MCF 10A (cell line): ENCODE data around the gene FLRT2. TPM values are rescaled to one million over a fixed set of nuclear protein-coding genes. Genes with fewer than 3 reads are reported as not detected.

Experiments
- BruUV-seq: library from RNA; stranded (reverse); fragments of 400-500 nt; replicated peaks from 2 replicates; lab custom pipeline; 2021; lab: Mats Ljungman, UMichigan
- CTCF ChIA-PET: fragments of 300-600 bp; sonication (Branson Sonifier 250); formaldehyde crosslinking; extraction: SDS; loops from one replicate; lab custom pipeline; 2021; ENCODE audit warnings: antibody characterized with exemption, inconsistent platforms; lab: Yijun Ruan, JAX
- POLR2A ChIA-PET: fragments of 300-600, 350-650 bp; sonication (Branson Sonifier 250); formaldehyde crosslinking; extraction: SDS; loops from one replicate; lab custom pipeline; 2020; ENCODE audit warnings: antibody characterized with exemption, inconsistent platforms; lab: Yijun Ruan, JAX
- DNase-seq: peaks from one replicate; pipeline ENCODE4 v3.0.0-alpha.2; 2018; ENCODE audit not compliant: unreplicated experiment
- H3K27ac Mint-ChIP-seq: one replicate; pipeline ENCODE4 v1.8.0; 2022; ENCODE audit warnings: mild to moderate bottlenecking, low read depth, mixed read lengths; ENCODE audit not compliant: unreplicated experiment
- H3K27me3 Mint-ChIP-seq: one replicate; pipeline ENCODE4 v1.8.0; 2022; ENCODE audit warnings: mixed read lengths; ENCODE audit not compliant: insufficient read depth, unreplicated experiment
- H3K36me3 Mint-ChIP-seq: one replicate; pipeline ENCODE4 v1.8.0; 2022; ENCODE audit warnings: mild to moderate bottlenecking, moderate library complexity, mixed read lengths; ENCODE audit not compliant: insufficient read depth, unreplicated experiment
- H3K4me1 Mint-ChIP-seq: one replicate; pipeline ENCODE4 v1.8.0; 2022; ENCODE audit warnings: mixed read lengths; ENCODE audit not compliant: insufficient read depth, unreplicated experiment
- H3K4me3 Mint-ChIP-seq: one replicate; pipeline ENCODE4 v1.8.0; 2022; ENCODE audit warnings: mild to moderate bottlenecking, moderate library complexity, mixed read lengths; ENCODE audit not compliant: unreplicated experiment
- H3K9me3 Mint-ChIP-seq: one replicate; pipeline ENCODE4 v1.8.0; 2022; ENCODE audit warnings: mixed read lengths; ENCODE audit not compliant: unreplicated experiment
- intact Hi-C: fragments of 100-400 bp; cut with micrococcal nuclease; formaldehyde crosslinking; loops from 2 replicates; pipeline ENCODE4 v1.14.1; 2022
- total RNA-seq: library from RNA; stranded (reverse); gene quantifications from 2 replicates; pipeline ENCODE4 v1.2.3, GENCODE V29; 2022
- TF ChIP-seq, protein P1 (sequence below): fragments of 200-600 bp; IDR thresholded peaks from one replicate; pipeline ENCODE4 v1.8.0; 2022; ENCODE audit warnings: antibody characterized with exemption, mild to moderate bottlenecking; ENCODE audit not compliant: unreplicated experiment

Gene FLRT2
- total RNA-seq, 1 experiment from 2014 or later, result 153 TPM

DNA sequence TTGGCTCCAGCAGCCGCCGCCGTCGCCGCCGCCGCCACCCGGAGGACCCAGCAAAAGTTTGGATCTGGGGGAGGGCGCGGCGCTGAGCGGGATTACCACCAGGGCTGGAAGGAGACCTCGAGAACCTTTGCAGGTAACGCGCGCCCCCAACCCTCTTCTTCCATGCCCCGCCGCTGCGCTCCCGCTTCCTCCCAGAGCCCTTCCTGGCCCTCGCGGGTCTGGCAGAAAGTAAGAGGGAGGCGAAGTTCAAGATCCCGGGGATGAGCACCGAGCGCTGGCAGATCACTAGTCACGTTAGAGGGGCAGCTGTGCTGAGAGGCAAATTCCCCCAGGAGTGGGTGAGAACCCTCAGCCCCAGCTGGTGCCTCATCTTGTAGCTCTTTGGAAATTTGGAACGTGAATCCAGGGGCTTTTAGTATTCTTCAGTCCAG lies 3.9 kb downstream of the FLRT2 start:
- BruUV-seq, result no TSS peak
- TF ChIP-seq, protein P1, sequence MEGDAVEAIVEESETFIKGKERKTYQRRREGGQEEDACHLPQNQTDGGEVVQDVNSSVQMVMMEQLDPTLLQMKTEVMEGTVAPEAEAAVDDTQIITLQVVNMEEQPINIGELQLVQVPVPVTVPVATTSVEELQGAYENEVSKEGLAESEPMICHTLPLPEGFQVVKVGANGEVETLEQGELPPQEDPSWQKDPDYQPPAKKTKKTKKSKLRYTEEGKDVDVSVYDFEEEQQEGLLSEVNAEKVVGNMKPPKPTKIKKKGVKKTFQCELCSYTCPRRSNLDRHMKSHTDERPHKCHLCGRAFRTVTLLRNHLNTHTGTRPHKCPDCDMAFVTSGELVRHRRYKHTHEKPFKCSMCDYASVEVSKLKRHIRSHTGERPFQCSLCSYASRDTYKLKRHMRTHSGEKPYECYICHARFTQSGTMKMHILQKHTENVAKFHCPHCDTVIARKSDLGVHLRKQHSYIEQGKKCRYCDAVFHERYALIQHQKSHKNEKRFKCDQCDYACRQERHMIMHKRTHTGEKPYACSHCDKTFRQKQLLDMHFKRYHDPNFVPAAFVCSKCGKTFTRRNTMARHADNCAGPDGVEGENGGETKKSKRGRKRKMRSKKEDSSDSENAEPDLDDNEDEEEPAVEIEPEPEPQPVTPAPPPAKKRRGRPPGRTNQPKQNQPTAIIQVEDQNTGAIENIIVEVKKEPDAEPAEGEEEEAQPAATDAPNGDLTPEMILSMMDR, result no peak
- DNase-seq, result peak; percentile 31
- Mint-ChIP-seq H3K27me3 (no peaks in the 10 kb centered on the region), H3K9me3 (no peaks in the 10 kb centered on the region), H3K36me3 (no peaks in the 10 kb centered on the region), H3K27ac (peak overlapping the region; percentile 69), H3K4me1 (peaks cover 35% of the 10 kb centered on the region), H3K4me3 (peak overlapping the region; percentile 86)
- intact Hi-C loops, result loop anchor here (2.0 to 10.0 kb wide), 6 partner anchors 78 to 1527 kb away; no protein-coding TSS in a partner anchor
- CTCF ChIA-PET, result interaction anchor here (0.5 to 2.8 kb wide), 16 partner anchors 15 to 1916 kb away, joined by 3 to 13 read pairs (median 4); no protein-coding TSS in a partner anchor
- POLR2A ChIA-PET, result interaction anchor here (0.5 to 7.3 kb wide), 12 partner anchors 17 to 1421 kb away, joined by 3 to 60 read pairs (median 4); no protein-coding TSS in a partner anchor

DNA sequence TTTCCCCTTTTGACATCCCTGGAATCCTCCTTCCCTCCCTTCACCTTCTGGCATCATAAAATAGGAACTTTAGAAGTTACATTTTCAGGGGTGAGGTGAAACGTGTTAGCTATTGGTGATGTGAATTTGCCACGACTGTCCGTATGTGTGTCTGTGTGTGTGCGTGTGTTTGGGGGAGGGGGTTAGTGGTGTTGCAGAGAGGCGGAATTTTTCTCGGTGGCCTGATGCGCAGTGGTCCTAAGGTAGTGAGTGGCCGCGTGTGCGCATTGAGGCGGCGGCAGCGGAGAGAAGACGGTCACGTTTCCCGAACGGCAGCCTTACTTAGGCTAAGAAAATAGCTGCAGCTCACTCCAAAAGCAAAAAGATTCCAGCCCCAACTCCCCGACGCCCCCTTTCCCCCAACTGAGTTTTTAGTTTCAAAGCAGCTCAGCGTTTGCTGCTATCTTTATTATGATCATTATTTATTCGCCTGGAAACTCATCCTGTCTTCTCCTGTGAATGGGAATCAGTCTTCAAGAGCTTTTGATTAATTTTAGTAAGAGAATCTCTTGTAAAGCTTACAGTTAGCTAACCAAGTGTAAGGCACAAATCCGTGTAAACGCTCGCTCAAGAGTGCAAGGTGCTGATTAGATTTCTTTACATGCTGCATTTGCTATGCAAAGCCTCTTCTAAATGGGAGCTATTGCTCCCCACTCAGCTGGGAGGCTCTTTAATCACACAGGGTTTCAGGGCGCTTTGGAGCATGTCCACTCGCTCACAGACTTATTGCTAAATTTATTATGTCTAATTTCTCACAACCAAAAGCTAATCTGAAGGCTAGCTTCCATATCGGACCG lies 4.7 kb downstream of the FLRT2 start:
- Mint-ChIP-seq H3K4me1 (peaks cover 35% of the 10 kb centered on the region), H3K36me3 (peaks cover 2% of the 10 kb centered on the region), H3K9me3 (no peaks in the 10 kb centered on the region), H3K27me3 (no peaks in the 10 kb centered on the region), H3K4me3 (peak overlapping the region; percentile 86), H3K27ac (peak overlapping the region; percentile 69)
- peak; percentile 21 for DNase-seq
- intact Hi-C loops, result loop anchor here (2.0 to 10.0 kb wide), 6 partner anchors 78 to 1527 kb away; no protein-coding TSS in a partner anchor
- BruUV-seq, result no TSS peak
- ChIA-PET POLR2A (interaction anchor here (0.5 to 2.4 kb wide), 13 partner anchors 15 to 1354 kb away, joined by 3 to 11 read pairs (median 3); no protein-coding TSS in a partner anchor), CTCF (interaction anchor here (0.5 to 2.8 kb wide), 22 partner anchors 10 to 1981 kb away, joined by 3 to 13 read pairs (median 3); no protein-coding TSS in a partner anchor)
- TF ChIP-seq, protein P1, result no peak

DNA sequence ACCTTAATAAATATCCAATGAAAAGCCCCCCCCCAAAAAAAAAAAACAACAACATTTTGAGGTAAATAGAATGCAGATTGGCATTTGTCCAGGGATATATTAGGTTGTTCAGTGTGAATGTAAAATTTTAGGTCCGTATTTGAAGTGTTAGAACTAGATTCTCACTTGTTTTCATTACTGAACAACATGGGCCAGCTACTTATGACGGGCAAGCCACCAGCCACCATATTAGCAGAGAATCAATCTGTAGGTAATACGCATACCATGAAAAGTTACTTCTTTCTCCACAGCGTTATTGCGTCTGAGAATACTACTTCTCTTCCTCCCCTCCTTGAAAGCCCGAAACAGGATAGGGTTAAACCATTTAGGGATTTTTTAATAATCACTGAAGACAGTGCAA lies 5.4 kb downstream of the FLRT2 start:
- BruUV-seq, result no TSS peak
- TF ChIP-seq, protein P1, result no peak
- Mint-ChIP-seq H3K27ac (no peak overlapping the region), H3K27me3 (no peaks in the 10 kb centered on the region), H3K4me3 (peak overlapping the region; percentile 86), H3K9me3 (no peaks in the 10 kb centered on the region), H3K4me1 (peaks cover 35% of the 10 kb centered on the region), H3K36me3 (peaks cover 6% of the 10 kb centered on the region)
- ChIA-PET CTCF (interaction anchor here (0.5 to 2.8 kb wide), 19 partner anchors 9 to 1583 kb away, joined by 3 to 13 read pairs (median 3); no protein-coding TSS in a partner anchor), POLR2A (interaction anchor here (0.5 to 2.4 kb wide), 7 partner anchors 14 to 1354 kb away, joined by 3 to 11 read pairs (median 3); no protein-coding TSS in a partner anchor)
- no peak for DNase-seq
- intact Hi-C loops, result loop anchor here (2.0 to 10.0 kb wide), 2 partner anchors 731 to 1367 kb away; no protein-coding TSS in a partner anchor
